ENCODE measurements around the gene GLMN. TPM values are rescaled to one million over a fixed set of nuclear protein-coding genes. Genes with fewer than 3 reads are reported as not detected.

GLMN gene
- polyA plus RNA-seq, 1 experiment, result 10.1 TPM

DNA sequence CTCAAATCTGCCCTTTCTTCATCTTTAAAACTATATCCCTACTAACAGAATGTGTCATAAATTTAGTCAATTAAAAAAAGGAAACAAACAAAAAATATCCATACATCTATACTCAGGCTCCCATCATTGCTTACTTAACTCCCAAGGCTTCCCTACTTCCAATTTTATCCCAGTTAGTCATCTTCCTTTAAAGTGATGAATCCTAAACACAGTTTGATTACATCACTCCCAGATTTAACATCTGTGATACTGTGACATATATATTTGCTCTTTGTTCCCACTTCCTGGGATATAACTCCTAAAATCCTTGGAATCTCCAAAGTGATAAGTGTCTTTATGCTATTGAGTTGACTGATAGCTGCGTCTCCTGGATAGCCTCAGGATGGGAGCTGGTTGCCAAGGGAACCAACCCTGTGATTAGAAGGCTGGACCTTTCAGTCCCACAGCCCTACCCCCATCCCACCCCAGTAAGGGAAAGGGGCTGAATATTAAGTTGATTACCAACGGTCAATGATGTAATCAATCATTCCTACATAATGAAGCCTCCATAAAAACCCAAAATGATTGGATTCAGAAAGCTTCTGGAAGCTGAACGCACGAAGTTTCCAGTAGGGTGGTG lies 21.6 kb downstream of the GLMN start:
- ChIA-PET CTCF (no interaction called here), POLR2A (no interaction called here)
- DNase-seq (ENCODE audit: low read depth, low spot score), result peak; percentile 45
- H3K27ac ChIP-seq (ENCODE audit: low read depth, low read length), result peak overlapping the region; percentile 80
- no peaks in the 10 kb centered on the region for H3K27me3 ChIP-seq (ENCODE audit: control insufficient read depth, insufficient read depth, low read length)
- TF ChIP-seq, protein P1, sequence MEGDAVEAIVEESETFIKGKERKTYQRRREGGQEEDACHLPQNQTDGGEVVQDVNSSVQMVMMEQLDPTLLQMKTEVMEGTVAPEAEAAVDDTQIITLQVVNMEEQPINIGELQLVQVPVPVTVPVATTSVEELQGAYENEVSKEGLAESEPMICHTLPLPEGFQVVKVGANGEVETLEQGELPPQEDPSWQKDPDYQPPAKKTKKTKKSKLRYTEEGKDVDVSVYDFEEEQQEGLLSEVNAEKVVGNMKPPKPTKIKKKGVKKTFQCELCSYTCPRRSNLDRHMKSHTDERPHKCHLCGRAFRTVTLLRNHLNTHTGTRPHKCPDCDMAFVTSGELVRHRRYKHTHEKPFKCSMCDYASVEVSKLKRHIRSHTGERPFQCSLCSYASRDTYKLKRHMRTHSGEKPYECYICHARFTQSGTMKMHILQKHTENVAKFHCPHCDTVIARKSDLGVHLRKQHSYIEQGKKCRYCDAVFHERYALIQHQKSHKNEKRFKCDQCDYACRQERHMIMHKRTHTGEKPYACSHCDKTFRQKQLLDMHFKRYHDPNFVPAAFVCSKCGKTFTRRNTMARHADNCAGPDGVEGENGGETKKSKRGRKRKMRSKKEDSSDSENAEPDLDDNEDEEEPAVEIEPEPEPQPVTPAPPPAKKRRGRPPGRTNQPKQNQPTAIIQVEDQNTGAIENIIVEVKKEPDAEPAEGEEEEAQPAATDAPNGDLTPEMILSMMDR (IDR thresholded peaks at IDR 0.05; ENCODE audit: low read depth, low read length), result no peak
- no peak overlapping the region for H3K4me3 ChIP-seq (ENCODE audit: low read depth, low read length)
- H3K9me3 ChIP-seq (ENCODE audit: control insufficient read depth, insufficient read depth, low read length), result no peaks in the 10 kb centered on the region

GRCh38 chr1:92276082-92276481 lies 22.7 kb downstream of the GLMN start:
- Histone ChIP-seq H3K27ac (ENCODE audit: low read depth, low read length) (no peak overlapping the region), H3K9me3 (ENCODE audit: control insufficient read depth, insufficient read depth, low read length) (no peaks in the 10 kb centered on the region), H3K4me3 (ENCODE audit: low read depth, low read length) (no peak overlapping the region), H3K27me3 (ENCODE audit: control insufficient read depth, insufficient read depth, low read length) (no peaks in the 10 kb centered on the region)
- POLR2A ChIA-PET, result no interaction called here
- DNase-seq (ENCODE audit: low read depth, low spot score), result no peak
- CTCF ChIA-PET, result interaction anchor here (1.6 kb wide), 1 partner anchor 15 kb away, joined by 3 read pairs; no protein-coding TSS in a partner anchor
- TF ChIP-seq, protein P1 (IDR thresholded peaks at IDR 0.05; ENCODE audit: low read depth, low read length), result no peak

DNA sequence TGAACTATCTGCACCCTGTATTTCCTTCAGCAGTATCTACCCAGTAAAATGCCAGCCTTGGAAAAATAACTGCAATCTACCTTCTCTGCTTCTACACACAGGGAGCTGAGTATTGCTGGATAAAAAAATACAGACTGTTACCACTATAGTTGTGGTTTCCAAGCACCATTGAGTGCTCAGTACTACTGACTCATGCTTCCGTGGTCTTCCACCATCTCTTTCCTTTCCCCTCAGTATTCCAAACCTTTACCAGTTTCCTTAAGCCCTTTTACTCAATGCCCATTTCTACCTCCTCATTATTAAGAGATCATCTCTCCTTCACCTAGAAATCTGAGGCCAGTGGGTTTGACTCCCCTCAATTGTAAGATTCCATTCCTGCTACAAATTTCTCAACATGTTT lies 23.8 kb downstream of the GLMN start:
- Histone ChIP-seq H3K27ac (ENCODE audit: low read depth, low read length) (no peak overlapping the region), H3K27me3 (ENCODE audit: control insufficient read depth, insufficient read depth, low read length) (no peaks in the 10 kb centered on the region), H3K9me3 (ENCODE audit: control insufficient read depth, insufficient read depth, low read length) (no peaks in the 10 kb centered on the region), H3K4me3 (ENCODE audit: low read depth, low read length) (no peak overlapping the region)
- CTCF ChIA-PET, result interaction anchor here (0.7 to 1.6 kb wide), 2 partner anchors 12 to 16 kb away, joined by 3 read pairs; no protein-coding TSS in a partner anchor
- POLR2A ChIA-PET, result no interaction called here
- no peak for DNase-seq (ENCODE audit: low read depth, low spot score)
- TF ChIP-seq, protein P1 (IDR thresholded peaks at IDR 0.05; ENCODE audit: low read depth, low read length), result no peak

DNA sequence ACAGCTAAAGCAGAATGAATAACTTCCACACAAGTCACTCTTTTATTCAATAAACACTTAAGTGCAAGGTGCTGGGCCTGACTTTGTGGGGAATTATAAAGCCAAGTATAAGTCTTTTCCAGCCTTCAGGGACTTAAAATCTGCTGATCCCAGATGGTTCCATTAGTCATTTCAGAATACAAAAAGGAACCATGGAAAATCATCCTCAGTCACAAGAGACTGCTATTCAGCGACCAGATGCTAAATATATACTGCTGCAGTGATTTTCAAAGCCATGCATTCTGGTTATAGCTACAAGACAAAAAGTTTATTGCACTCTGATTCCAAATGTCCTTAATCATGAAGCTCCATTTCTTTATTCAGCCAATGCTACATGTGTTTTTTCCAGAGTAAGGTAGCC lies 25.7 kb downstream of the GLMN start:
- H3K4me3 ChIP-seq (ENCODE audit: low read depth, low read length), result no peak overlapping the region
- ChIA-PET POLR2A (no interaction called here), CTCF (interaction anchor here (0.7 kb wide), 2 partner anchors 26 to 272 kb away, joined by 5 to 6 read pairs; no protein-coding TSS in a partner anchor)
- no peak for DNase-seq (ENCODE audit: low read depth, low spot score)
- no peak overlapping the region for H3K27ac ChIP-seq (ENCODE audit: low read depth, low read length)
- TF ChIP-seq, protein P1 (IDR thresholded peaks at IDR 0.05; ENCODE audit: low read depth, low read length), result no peak
- H3K27me3 ChIP-seq (ENCODE audit: control insufficient read depth, insufficient read depth, low read length), result no peaks in the 10 kb centered on the region
- no peaks in the 10 kb centered on the region for H3K9me3 ChIP-seq (ENCODE audit: control insufficient read depth, insufficient read depth, low read length)

- Histone ChIP-seq H3K27me3 (ENCODE audit: control insufficient read depth, insufficient read depth, low read length) (no peaks in the 10 kb centered on the region), H3K4me3 (ENCODE audit: low read depth, low read length) (no peak overlapping the region), H3K9me3 (ENCODE audit: control insufficient read depth, insufficient read depth, low read length) (no peaks in the 10 kb centered on the region), H3K27ac (ENCODE audit: low read depth, low read length) (no peak overlapping the region)
- CTCF ChIA-PET, result interaction anchor here (0.5 kb wide), 1 partner anchor 266 kb away, joined by 3 read pairs; no protein-coding TSS in a partner anchor
- DNase-seq (ENCODE audit: low read depth, low spot score), result no peak
- TF ChIP-seq, protein P1 (IDR thresholded peaks at IDR 0.05; ENCODE audit: low read depth, low read length), result no peak
- POLR2A ChIA-PET, result no interaction called here
Observed at GRCh38 chr1:92262516-92262915, 36.3 kb downstream of the GLMN start.

Data from AG04450 (cell line).